Right atrium auricular region (tissue), 2 donors: Measurements from ENCODE around the gene ACSL3. TPM values are rescaled to one million over a fixed set of nuclear protein-coding genes. Genes with fewer than 3 reads are reported as not detected.

Source experiments
- DNase-seq: peaks from one replicate; pipeline ENCODE4 v3.0.0-alpha.2; 2019; ENCODE audit warnings: low spot score
- H3K27ac ChIP-seq, 2 donors: fragments of 200-600 bp; sonication (generic); 1 replicate in 1 of 2; 2 replicates in 1 of 2; pipeline ENCODE4 v1.5.1; 2016 to 2019
- H3K27me3 ChIP-seq, 2 donors: fragments of 200-600 bp; sonication (generic); one replicate each; pipeline versions ENCODE4 v1.5.1 to v1.6.0; 2017 to 2019
- H3K36me3 ChIP-seq: fragments of 200-600 bp; sonication (generic); one replicate; pipeline ENCODE4 v1.5.1; 2016
- H3K4me1 ChIP-seq, 2 donors: fragments of 200-600 bp; sonication (generic); one replicate each; pipeline versions ENCODE4 v1.5.1 to v1.6.0; 2017 to 2019
- H3K4me3 ChIP-seq, 2 donors: fragments of 200-600 bp; sonication (generic); 1 replicate in 1 of 2; 2 replicates in 1 of 2; pipeline ENCODE4 v1.5.1; 2017 to 2019; ENCODE audit warnings: mild to moderate bottlenecking in 1 of 2, moderate library complexity in 1 of 2
- H3K9me3 ChIP-seq, 2 donors: fragments of 200-600 bp; sonication (generic); one replicate each; pipeline ENCODE4 v1.5.1; 2019
- total RNA-seq, 2 donors: library from RNA; depleted of rRNA; stranded (reverse); fragments of >200 nt; gene quantifications; one replicate each; pipeline ENCODE4 v1.1.0, GENCODE V29; 2016
- TF ChIP-seq, protein P1 (sequence below), 2 donors: fragments of 200-600 bp; sonication (generic); IDR thresholded peaks; one replicate each; pipeline ENCODE4 v1.5.1; 2019; ENCODE audit warnings: antibody characterized with exemption in 2 of 2

The ACSL3 gene
- total RNA-seq, 2 donors from 2014 or later, result 29.0 to 35.7 TPM

DNA sequence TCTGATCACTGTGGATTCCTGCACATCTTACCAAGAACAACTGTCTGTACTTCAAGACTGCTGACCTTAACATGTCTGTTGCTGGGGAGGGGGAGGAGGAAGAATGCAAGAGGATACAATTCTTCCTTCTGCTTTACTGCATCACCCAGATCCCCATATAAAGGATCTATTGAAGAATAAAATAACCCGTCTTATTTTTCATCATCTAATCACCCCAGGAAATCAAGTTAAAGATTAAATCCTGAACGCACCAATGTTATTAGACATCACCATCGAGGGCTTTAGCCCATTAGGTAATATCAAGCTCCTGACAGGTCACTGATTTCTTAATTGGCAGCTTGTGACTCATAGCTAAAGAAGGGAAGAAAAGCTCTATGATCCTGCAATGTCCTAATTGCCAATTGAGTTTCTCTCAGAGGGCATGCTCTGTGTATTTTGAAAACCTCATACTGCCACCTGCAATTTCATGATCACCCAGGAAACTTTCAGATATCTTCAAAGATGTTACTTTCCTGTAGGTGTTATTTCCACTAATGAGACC lies 115.8 kb downstream of the ACSL3 start:
- H3K36me3 ChIP-seq, result no peaks in the 10 kb centered on the region
- no peak for DNase-seq
- H3K27ac ChIP-seq, result no peak overlapping the region
- TF ChIP-seq, protein P1, sequence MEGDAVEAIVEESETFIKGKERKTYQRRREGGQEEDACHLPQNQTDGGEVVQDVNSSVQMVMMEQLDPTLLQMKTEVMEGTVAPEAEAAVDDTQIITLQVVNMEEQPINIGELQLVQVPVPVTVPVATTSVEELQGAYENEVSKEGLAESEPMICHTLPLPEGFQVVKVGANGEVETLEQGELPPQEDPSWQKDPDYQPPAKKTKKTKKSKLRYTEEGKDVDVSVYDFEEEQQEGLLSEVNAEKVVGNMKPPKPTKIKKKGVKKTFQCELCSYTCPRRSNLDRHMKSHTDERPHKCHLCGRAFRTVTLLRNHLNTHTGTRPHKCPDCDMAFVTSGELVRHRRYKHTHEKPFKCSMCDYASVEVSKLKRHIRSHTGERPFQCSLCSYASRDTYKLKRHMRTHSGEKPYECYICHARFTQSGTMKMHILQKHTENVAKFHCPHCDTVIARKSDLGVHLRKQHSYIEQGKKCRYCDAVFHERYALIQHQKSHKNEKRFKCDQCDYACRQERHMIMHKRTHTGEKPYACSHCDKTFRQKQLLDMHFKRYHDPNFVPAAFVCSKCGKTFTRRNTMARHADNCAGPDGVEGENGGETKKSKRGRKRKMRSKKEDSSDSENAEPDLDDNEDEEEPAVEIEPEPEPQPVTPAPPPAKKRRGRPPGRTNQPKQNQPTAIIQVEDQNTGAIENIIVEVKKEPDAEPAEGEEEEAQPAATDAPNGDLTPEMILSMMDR (IDR thresholded peaks at IDR 0.05), result no peak
- no peaks in the 10 kb centered on the region for H3K27me3 ChIP-seq
- no peaks in the 10 kb centered on the region for H3K4me1 ChIP-seq
- no peaks in the 10 kb centered on the region for H3K9me3 ChIP-seq
- no peak overlapping the region for H3K4me3 ChIP-seq

DNA sequence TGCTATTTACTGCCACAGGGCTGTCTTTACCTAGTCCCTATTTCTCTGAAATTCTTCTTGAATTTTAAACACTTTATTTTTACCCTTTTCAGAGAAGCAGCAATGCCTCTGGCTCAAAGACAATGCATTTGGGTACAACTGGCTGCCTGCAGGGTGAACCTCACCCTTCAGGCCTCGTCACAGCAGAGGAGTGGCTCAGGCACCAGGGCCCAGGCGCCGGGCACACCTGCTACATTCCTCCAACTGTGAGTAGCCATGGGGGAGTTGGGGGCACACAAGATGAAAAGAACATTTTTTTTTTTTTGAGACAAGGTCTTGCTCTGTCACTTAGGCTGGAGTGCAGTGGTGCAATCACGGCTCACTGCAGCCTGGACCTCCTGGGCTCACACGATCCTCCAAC lies 116.3 kb downstream of the ACSL3 start:
- no peak for DNase-seq
- H3K4me3 ChIP-seq, result no peak overlapping the region
- no peaks in the 10 kb centered on the region for H3K4me1 ChIP-seq
- no peaks in the 10 kb centered on the region for H3K27me3 ChIP-seq
- TF ChIP-seq, protein P1 (IDR thresholded peaks at IDR 0.05), result no peak
- H3K9me3 ChIP-seq, result no peaks in the 10 kb centered on the region
- no peak overlapping the region for H3K27ac ChIP-seq
- no peaks in the 10 kb centered on the region for H3K36me3 ChIP-seq

DNA sequence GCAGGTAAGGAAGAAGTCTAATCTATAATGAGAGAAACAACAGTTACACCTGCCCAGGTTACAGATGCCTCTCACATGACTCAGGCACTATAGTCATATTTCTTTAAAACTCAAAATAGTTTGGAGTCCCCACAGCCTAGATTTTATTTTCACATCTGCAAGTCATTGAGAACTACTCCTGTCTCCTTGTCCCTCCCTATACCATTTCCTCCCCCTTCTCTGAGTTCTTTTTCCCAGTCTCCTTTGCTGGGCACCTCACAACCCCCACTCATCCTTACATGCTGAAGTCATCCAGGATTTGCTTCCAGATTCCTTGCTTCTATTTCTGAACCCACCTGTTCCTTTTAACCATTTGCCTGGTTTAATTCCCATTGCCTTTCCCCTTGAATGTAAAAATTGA lies 118.0 kb downstream of the ACSL3 start:
- Histone ChIP-seq H3K27ac (no peak overlapping the region), H3K9me3 (no peaks in the 10 kb centered on the region), H3K36me3 (no peaks in the 10 kb centered on the region), H3K4me1 (peaks cover 0 to 3% of the 10 kb centered on the region in 2 donors), H3K27me3 (no peaks in the 10 kb centered on the region), H3K4me3 (no peak overlapping the region)
- DNase-seq, result no peak
- TF ChIP-seq, protein P1 (IDR thresholded peaks at IDR 0.05), result no peak

DNA sequence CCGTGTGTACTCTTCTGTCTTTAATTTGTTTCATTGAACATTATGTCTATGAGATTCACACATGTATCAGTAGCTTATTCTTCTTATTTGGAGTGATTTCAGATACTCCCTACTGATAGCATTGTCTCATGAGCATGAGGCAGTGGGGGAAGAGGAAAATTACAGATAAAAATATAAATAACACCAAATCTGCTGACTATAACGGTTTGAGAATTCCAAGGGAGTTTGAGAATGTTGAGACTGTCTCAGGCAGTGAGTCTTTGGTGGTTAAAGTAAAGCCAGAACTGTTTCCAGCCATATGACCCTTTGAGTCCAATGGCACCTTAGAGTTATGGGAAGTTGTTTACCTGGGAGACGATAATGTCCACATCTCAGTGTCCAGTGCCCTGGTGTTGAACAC lies 118.6 kb downstream of the ACSL3 start:
- TF ChIP-seq, protein P1 (IDR thresholded peaks at IDR 0.05), result no peak
- no peak overlapping the region for H3K27ac ChIP-seq
- H3K27me3 ChIP-seq, result no peaks in the 10 kb centered on the region
- H3K4me3 ChIP-seq, result no peak overlapping the region
- no peaks in the 10 kb centered on the region for H3K36me3 ChIP-seq
- no peak for DNase-seq
- no peaks in the 10 kb centered on the region for H3K9me3 ChIP-seq
- peaks cover 0 to 3% of the 10 kb centered on the region in 2 donors for H3K4me1 ChIP-seq

DNA sequence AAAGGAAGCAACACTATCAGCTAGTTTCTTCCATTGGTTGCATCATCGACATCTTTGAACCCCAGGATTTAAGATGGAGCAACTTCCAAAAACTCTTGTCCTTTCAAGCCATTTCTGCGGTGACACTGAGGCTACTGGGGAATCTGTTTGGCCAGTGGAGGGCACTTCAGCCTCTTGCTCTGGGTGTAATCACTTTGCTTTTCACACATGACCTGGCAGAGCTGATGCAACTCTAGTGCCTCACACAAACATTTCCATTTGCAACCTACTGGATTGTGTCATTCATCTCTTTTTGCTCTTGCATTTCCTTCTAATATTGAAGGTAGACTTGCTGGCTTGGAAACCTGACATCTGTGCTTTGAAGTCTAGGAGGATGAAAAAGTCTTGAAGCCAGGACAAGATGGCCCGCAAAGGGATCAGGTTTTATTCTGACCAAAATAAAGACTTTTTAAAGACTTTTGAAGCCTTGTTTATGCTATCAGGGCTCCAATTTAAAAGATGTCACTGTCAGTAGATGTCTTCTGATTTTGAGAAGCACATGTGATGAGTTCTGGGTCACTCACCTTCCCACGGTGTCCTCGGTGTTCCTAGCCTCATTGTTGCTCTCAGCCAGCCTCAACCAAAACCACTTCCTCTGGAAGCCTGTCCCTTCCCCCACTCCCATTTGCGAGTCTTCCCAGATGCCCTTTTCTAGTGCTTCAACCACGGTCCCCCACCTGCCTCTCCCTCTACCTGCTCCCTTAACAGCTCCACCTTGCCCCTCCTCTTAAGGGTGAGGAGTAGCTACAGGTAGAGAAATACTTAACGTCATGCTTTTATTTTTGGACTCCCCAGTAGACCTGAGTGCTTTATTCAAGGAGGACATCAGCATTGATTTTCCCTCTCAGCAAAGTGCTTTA lies 121.4 kb downstream of the ACSL3 start:
- Histone ChIP-seq H3K4me3 (no peak overlapping the region), H3K4me1 (peaks cover 0 to 3% of the 10 kb centered on the region in 2 donors), H3K27ac (no peak overlapping the region), H3K36me3 (no peaks in the 10 kb centered on the region), H3K27me3 (no peaks in the 10 kb centered on the region), H3K9me3 (peaks cover 0 to 9% of the 10 kb centered on the region in 2 donors)
- DNase-seq, result peak; percentile 72
- TF ChIP-seq, protein P1 (IDR thresholded peaks at IDR 0.05), result peak in 1 of 2 donors; percentile 71
